Psoas muscle (tissue), 8 donors: Measurements from ENCODE around the gene ARHGAP19. TPM values are rescaled to one million over a fixed set of nuclear protein-coding genes. Genes with fewer than 3 reads are reported as not detected.

Experiments
- ATAC-seq, 4 donors: fragments of 200-7000 bp; cut with Tn5 transposase; one replicate each; pipeline ENCODE4 v1.9.1; 2020; ENCODE audit warnings: moderate library complexity in 3 of 4, mild to moderate bottlenecking in 2 of 4
- DNase-seq, 2 donors: peaks; one replicate each; pipeline ENCODE4 v3.0.0-alpha.2; 2020
- H3K27ac ChIP-seq: fragments of 200-600 bp; one replicate; pipeline ENCODE4 v1.8.0; 2022
- H3K27me3 ChIP-seq, 3 donors: fragments of 200-600 bp in 1 of 3; one replicate each; pipeline versions ENCODE4 v1.6.1 to v1.8.0; 2013 to 2022; ENCODE audit warnings: low read length in 2 of 3, mild to moderate bottlenecking in 2 of 3, moderate library complexity in 1 of 3; ENCODE audit not compliant: insufficient read depth in 3 of 3
- H3K36me3 ChIP-seq, 2 donors: fragments of 200-600 bp in 1 of 2; one replicate each; pipeline versions ENCODE4 v1.6.1 to v1.8.0; 2013 to 2022; ENCODE audit warnings: low read depth in 1 of 2, mild to moderate bottlenecking in 1 of 2, moderate library complexity in 1 of 2; ENCODE audit not compliant: insufficient read depth in 1 of 2
- H3K4me1 ChIP-seq: fragments of 200-600 bp; one replicate; pipeline ENCODE4 v1.8.0; 2022
- H3K4me3 ChIP-seq: fragments of 200-600 bp; one replicate; pipeline ENCODE4 v1.8.0; 2022; ENCODE audit warnings: mild to moderate bottlenecking
- H3K9me3 ChIP-seq: fragments of 200-600 bp; one replicate; pipeline ENCODE4 v1.8.0; 2022
- WGBS, 3 donors: extraction: QIAGEN DNeasy Blood & Tissue Kit; methylation state at CpG; one replicate each; pipeline versions ENCODE4 v1.1.6 to v1.1.7; 2013; 5-methylcytosine and 5-hydroxymethylcytosine counted together
- intact Hi-C, 2 donors: fragments of 100-400 bp; cut with DNase I; formaldehyde crosslinking; loops; one replicate each; pipeline versions ENCODE4 v1.11.0 to v1.14.2; 2022
- polyA plus RNA-seq, 3 donors: library from polyadenylated mRNA; stranded (reverse); fragments of 200-250 nt; gene quantifications; one replicate each; pipeline ENCODE4 v1.2.3, GENCODE V29; 2013
- total RNA-seq, 4 donors: library from RNA; stranded (reverse); fragmentation: NEBNext Ultra II Directional in 2 of 4; extraction: Animal tissue kit (Norgen Biotek cat#: 25700) in 2 of 4; gene quantifications; one replicate each; pipeline versions ENCODE4 v1.2.1 to v1.2.4, GENCODE V29; 2021 to 2023
- TF ChIP-seq, protein P1 (sequence below): fragments of 200-600 bp; IDR thresholded peaks from one replicate; pipeline ENCODE4 v1.8.0; 2022; ENCODE audit warnings: antibody characterized with exemption
- donor health status: healthy with polysubstance abuse.
- donor health status: DM: no; HTN: no; CAD: no; lungs with moderate emphysema.
- donor health status: Bipolar disorder and iron deficiency.
- donor health status: healthy.
- donor health status: DM: yes; HTN: yes; CAD: no.
- donor health status: DM: no; HTN: no; CAD: no.
- donor health status: DM: no; HTN: no; CAD: no.
- donor health status: DM: yes; HTN: yes; CAD: no.

The ARHGAP19 gene
- total and polyA plus RNA-seq, 7 donors: 0.77 to 3.9 (median 1.8) TPM

DNA sequence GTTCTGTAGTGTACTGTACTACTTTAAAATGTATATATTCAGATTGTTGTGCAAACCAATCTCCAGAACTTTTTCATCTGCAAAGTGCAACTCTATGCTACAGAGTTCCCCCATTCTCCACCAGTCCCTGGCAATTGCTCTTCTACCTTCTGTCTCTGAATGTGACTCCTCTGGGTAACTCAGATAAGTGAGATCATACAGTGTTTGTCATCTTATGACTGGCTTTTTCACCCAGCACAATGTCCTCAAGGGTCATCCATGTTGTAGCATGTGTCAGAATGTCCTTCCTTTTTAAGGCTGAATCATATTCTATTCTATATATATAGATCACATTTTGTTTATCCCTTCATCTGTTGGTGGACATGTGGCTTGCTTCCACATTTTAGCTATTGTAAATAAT is 117.5 kb downstream of the ARHGAP19 start:
- no peak for ATAC-seq
- H3K27me3 ChIP-seq: peaks cover 0 to 20% (median 0%) of the 10 kb centered on the region in 3 donors
- intact Hi-C loops: no loop called here

DNA sequence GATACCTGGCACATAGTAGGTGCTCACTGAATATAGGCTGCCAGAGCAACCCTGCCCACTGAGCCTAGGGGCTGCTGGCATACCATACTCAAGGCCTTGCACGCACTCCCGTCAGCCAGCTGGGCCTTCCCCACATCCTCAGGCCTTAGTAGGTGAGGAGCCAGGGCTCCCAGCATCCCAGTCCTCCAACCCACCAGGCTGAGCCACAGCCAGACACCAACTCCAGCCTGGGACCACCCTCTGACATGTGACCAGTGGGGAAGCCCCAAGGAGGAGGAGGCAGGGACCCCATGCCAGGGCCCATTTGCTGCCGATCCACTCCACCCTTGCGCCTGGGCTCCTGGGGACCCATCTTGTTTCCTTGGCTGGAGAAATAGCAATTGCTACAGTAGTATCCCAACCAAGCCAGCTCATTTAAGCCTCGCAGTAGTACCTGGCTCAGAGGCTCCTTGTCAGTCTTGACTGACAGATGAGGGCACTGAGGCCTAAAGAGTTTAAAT is 118.1 kb downstream of the ARHGAP19 start:
- TF ChIP-seq, protein P1, sequence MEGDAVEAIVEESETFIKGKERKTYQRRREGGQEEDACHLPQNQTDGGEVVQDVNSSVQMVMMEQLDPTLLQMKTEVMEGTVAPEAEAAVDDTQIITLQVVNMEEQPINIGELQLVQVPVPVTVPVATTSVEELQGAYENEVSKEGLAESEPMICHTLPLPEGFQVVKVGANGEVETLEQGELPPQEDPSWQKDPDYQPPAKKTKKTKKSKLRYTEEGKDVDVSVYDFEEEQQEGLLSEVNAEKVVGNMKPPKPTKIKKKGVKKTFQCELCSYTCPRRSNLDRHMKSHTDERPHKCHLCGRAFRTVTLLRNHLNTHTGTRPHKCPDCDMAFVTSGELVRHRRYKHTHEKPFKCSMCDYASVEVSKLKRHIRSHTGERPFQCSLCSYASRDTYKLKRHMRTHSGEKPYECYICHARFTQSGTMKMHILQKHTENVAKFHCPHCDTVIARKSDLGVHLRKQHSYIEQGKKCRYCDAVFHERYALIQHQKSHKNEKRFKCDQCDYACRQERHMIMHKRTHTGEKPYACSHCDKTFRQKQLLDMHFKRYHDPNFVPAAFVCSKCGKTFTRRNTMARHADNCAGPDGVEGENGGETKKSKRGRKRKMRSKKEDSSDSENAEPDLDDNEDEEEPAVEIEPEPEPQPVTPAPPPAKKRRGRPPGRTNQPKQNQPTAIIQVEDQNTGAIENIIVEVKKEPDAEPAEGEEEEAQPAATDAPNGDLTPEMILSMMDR: no peak
- Histone ChIP-seq H3K36me3 (no peaks in the 10 kb centered on the region), H3K9me3 (no peaks in the 10 kb centered on the region), H3K4me1 (no peaks in the 10 kb centered on the region), H3K27ac (no peak overlapping the region), H3K4me3 (no peak overlapping the region), H3K27me3 (peaks cover 0 to 14% (median 0%) of the 10 kb centered on the region in 3 donors)
- intact Hi-C loops: no loop called here
- ATAC-seq (no peak), DNase-seq (no peak)
- 83 to 96% (median 96%) methylated on average over 5 of the region's 5 CpGs for WGBS, 3 donors

More for the DNA sequence above, 117.5 kb downstream of the ARHGAP19 start:
- Histone ChIP-seq H3K9me3 (no peaks in the 10 kb centered on the region), H3K4me1 (no peaks in the 10 kb centered on the region), H3K4me3 (no peak overlapping the region), H3K36me3 (no peaks in the 10 kb centered on the region), H3K27ac (no peak overlapping the region)
- TF ChIP-seq, protein P1: no peak
- no peak for DNase-seq

DNA sequence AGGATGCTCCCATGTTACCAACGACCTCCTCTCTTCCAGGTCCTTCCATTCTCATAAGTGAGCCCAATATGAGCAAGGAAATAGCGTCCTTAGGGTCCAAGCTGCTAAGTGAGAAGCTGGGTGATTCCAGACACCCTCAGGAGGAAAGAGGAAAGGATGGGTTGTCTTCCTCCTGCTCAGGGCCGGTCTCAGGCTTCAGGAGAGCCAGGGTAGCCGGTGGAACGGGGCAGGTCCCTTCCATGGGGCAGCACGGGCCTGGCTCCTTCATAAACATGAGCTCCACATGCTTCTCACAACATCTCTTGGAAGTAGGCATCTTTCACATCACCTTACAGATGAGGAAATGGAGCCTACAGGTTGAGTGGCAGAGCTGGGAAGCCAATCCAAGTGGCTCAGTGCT is 119.4 kb downstream of the ARHGAP19 start:
- TF ChIP-seq, protein P1: no peak
- WGBS, 3 donors: 80 to 90% (median 85%) methylated on average over 6 of the region's 6 CpGs
- no peak for ATAC-seq
- no peaks in the 10 kb centered on the region for H3K36me3 ChIP-seq
- peaks cover 0 to 8% (median 0%) of the 10 kb centered on the region in 3 donors for H3K27me3 ChIP-seq
- intact Hi-C loops: no loop called here
- H3K4me1 ChIP-seq: no peaks in the 10 kb centered on the region
- no peak overlapping the region for H3K4me3 ChIP-seq
- no peak for DNase-seq
- H3K27ac ChIP-seq: no peak overlapping the region
- no peaks in the 10 kb centered on the region for H3K9me3 ChIP-seq

Other genes starting within 250 kb of the ARHGAP19 start
- gene SLIT1, start 106.7 kb downstream of the ARHGAP19 start, total RNA-seq: under 1 TPM; 0.05 to 0.30 (median 0.07) TPM
- gene SLIT1, start 106.7 kb downstream of the ARHGAP19 start, polyA plus RNA-seq: under 1 TPM; 0.04 to 0.09 (median 0.08) TPM
- 1 to 10 TPM; 1.2 to 3.4 (median 2.7) TPM for gene FRAT1, start 26.6 kb upstream of the ARHGAP19 start, total RNA-seq
- 1 to 10 TPM in 2 of 3 donors, under 1 TPM in 1; 0.61 to 3.9 (median 1.6) TPM for gene FRAT1, start 26.6 kb upstream of the ARHGAP19 start, polyA plus RNA-seq
- gene FRAT2, start 42.1 kb upstream of the ARHGAP19 start, total RNA-seq: 10 to 100 TPM in 1 of 4 donors, 1 to 10 TPM in 3; 5.3 to 11.1 (median 6.6) TPM
- 10 to 100 TPM in 2 of 3 donors, 1 to 10 TPM in 1; 3.2 to 28.4 (median 12.4) TPM for gene FRAT2, start 42.1 kb upstream of the ARHGAP19 start, polyA plus RNA-seq
- 100 to 1,000 TPM in 1 of 4 donors, 10 to 100 TPM in 3; 64.7 to 105 (median 76.4) TPM for gene RRP12, start 108.7 kb upstream of the ARHGAP19 start, total RNA-seq
- gene RRP12, start 108.7 kb upstream of the ARHGAP19 start, polyA plus RNA-seq: 100 to 1,000 TPM in 1 of 3 donors, 10 to 100 TPM in 2; 46.5 to 114 (median 76.4) TPM
- 10 to 100 TPM; 41.5 to 65.5 (median 46.6) TPM for gene PGAM1, start 133.6 kb upstream of the ARHGAP19 start, total RNA-seq
- 100 to 1,000 TPM in 2 of 3 donors, 10 to 100 TPM in 1; 36.2 to 186 (median 112) TPM for gene PGAM1, start 133.6 kb upstream of the ARHGAP19 start, polyA plus RNA-seq
- 10 to 100 TPM; 14.0 to 20.4 (median 19.8) TPM for gene EXOSC1, start 153.4 kb upstream of the ARHGAP19 start, total RNA-seq
- 10 to 100 TPM; 26.4 to 36.5 (median 29.4) TPM for gene EXOSC1, start 153.4 kb upstream of the ARHGAP19 start, polyA plus RNA-seq
- gene ZDHHC16, start 153.5 kb upstream of the ARHGAP19 start, total RNA-seq: 10 to 100 TPM; 19.7 to 24.5 (median 22.7) TPM
- 10 to 100 TPM; 23.2 to 44.9 (median 24.6) TPM for gene ZDHHC16, start 153.5 kb upstream of the ARHGAP19 start, polyA plus RNA-seq
- 10 to 100 TPM; 33.2 to 39.6 (median 34.4) TPM for gene MMS19, start 205.8 kb upstream of the ARHGAP19 start, total RNA-seq
- gene MMS19, start 205.8 kb upstream of the ARHGAP19 start, polyA plus RNA-seq: 10 to 100 TPM; 29.8 to 47.6 (median 43.1) TPM
- 10 to 100 TPM; 16.0 to 39.2 (median 22.2) TPM for gene UBTD1, start 206.3 kb upstream of the ARHGAP19 start, total RNA-seq
- 10 to 100 TPM; 43.6 to 59.2 (median 56.7) TPM for gene UBTD1, start 206.3 kb upstream of the ARHGAP19 start, polyA plus RNA-seq